K562 (cell line): ENCODE results near the gene ROBO1. TPM values are rescaled to one million over a fixed set of nuclear protein-coding genes. Genes with fewer than 3 reads are reported as not detected.

Experiments
- ATAC-seq: fragments of 200-7000 bp; cut with Tn5 transposase; 3 replicates; pipeline ENCODE4 v1.9.1; 2020; ENCODE audit warnings: moderate library complexity
- BruUV-seq: library from RNA; stranded (reverse); fragments of 400-500 nt; replicated peaks from 2 replicates; lab custom pipeline; 2021; lab: Mats Ljungman, UMichigan
- CTCF ChIA-PET: fragments of 300-600 bp; formaldehyde crosslinking; extraction: SDS; loops from one replicate; lab custom pipeline; 2021; ENCODE audit warnings: low intra/inter-chr PET ratio; lab: Yijun Ruan, JAX
- POLR2A ChIA-PET: fragments of 300-600, 350-650 bp; sonication (Branson Sonifier 250); formaldehyde crosslinking; extraction: SDS; loops from one replicate; lab custom pipeline; 2021; ENCODE audit warnings: antibody characterized with exemption, inconsistent platforms; lab: Yijun Ruan, JAX
- DNase-seq, 4 experiments: peaks; one replicate each; pipeline versions ENCODE4 v3.0.0 to v3.0.0-alpha.2; 2011 to 2018; ENCODE audit warnings: low spot score in 3 of 4, mixed read lengths in 3 of 4; ENCODE audit errors: extremely low read depth in 1 of 4
- FAIRE-seq: peaks from 2 replicates; lab custom pipeline; 2011; peaks lifted over from hg19 to GRCh38; lab: Jason Lieb, UNC
- H2AFZ ChIP-seq: 2 replicates; pipeline ENCODE4 v1.6.0; 2011; ENCODE audit warnings: low read depth, low read length, control low read depth, inconsistent platforms
- H3K27ac ChIP-seq: fragments of 200-600 bp; 3 replicates; pipeline ENCODE4 v1.8.0; 2011; ENCODE audit warnings: low read depth, mild to moderate bottlenecking, control low read depth, inconsistent platforms, low read length, moderate library complexity, mixed read lengths; ENCODE audit errors: extremely low read depth
- H3K27me3 ChIP-seq, 2 experiments: fragments of 300-600 bp in 1 of 2; 2 replicates in 1 of 2; 3 replicates in 1 of 2; pipeline versions ENCODE4 v1.6.0 to v1.8.0; 2011; ENCODE audit warnings: inconsistent platforms in 2 of 2, low read length in 2 of 2, mild to moderate bottlenecking in 1 of 2, mixed read lengths in 1 of 2, moderate library complexity in 1 of 2; ENCODE audit not compliant: control insufficient read depth in 2 of 2, insufficient read depth in 2 of 2
- H3K36me3 ChIP-seq: fragments of 300-600 bp; 3 replicates; pipeline ENCODE4 v1.8.0; 2011; ENCODE audit warnings: mild to moderate bottlenecking, low read length, inconsistent platforms; ENCODE audit not compliant: control insufficient read depth, insufficient read depth
- H3K4me1 ChIP-seq, 2 experiments: fragments of 200-600 bp in 1 of 2; replicated peaks in 1 of 2; 2 replicates in 1 of 2; 3 replicates in 1 of 2; pipeline versions ENCODE4 v1.5.1 to v1.8.0; 2011; ENCODE audit warnings: inconsistent platforms in 2 of 2, low read length in 2 of 2, mild to moderate bottlenecking in 1 of 2, mixed read lengths in 1 of 2, moderate library complexity in 1 of 2; ENCODE audit not compliant: control insufficient read depth in 2 of 2, insufficient read depth in 2 of 2
- H3K4me2 ChIP-seq: 2 replicates; pipeline ENCODE4 v1.6.1; 2011; ENCODE audit warnings: low read length, control low read depth, inconsistent platforms, mixed read lengths; ENCODE audit not compliant: insufficient read depth
- H3K4me3 ChIP-seq: fragments of 200-600 bp; sonication (generic), shearing (Covaris generic); 2 replicates; pipeline ENCODE4 v1.5.1; 2016; ENCODE audit warnings: control low read depth, inconsistent platforms
- H3K79me2 ChIP-seq: fragments of 200-600 bp; 3 replicates; pipeline ENCODE4 v1.8.0; 2011; ENCODE audit warnings: low read length, inconsistent platforms; ENCODE audit not compliant: control insufficient read depth, insufficient read depth
- H3K9ac ChIP-seq, 2 experiments: 2 replicates each; pipeline versions ENCODE4 v1.6.0 to v1.6.1; 2011; ENCODE audit warnings: low read depth in 2 of 2, low read length in 2 of 2, control low read depth in 1 of 2, inconsistent platforms in 1 of 2, mild to moderate bottlenecking in 1 of 2, mixed read lengths in 1 of 2; ENCODE audit not compliant: insufficient read depth in 1 of 2
- H3K9me1 ChIP-seq: one replicate; pipeline ENCODE4 v1.6.0; 2011; ENCODE audit warnings: inconsistent platforms, mild to moderate bottlenecking, low read length, moderate library complexity; ENCODE audit not compliant: control insufficient read depth, insufficient read depth
- H3K9me3 ChIP-seq: replicated peaks from 2 replicates; pipeline ENCODE4 v1.5.1; 2011; ENCODE audit warnings: low read depth, low read length, inconsistent platforms; ENCODE audit not compliant: control insufficient read depth, insufficient read depth
- H4K20me1 ChIP-seq: replicated peaks from 2 replicates; pipeline ENCODE4 v1.6.1; 2011; ENCODE audit warnings: low read length, inconsistent platforms, mixed read lengths; ENCODE audit not compliant: control insufficient read depth, insufficient read depth
- GATAD2B ChIP-seq: fragments of 450-650 bp; IDR thresholded peaks from 2 replicates; pipeline ENCODE4 v1.6.1; 2017; ENCODE audit warnings: mild to moderate bottlenecking, borderline replicate concordance
- MAFG ChIP-seq: fragments of 450-650 bp; conservative IDR thresholded peaks from 2 replicates; pipeline ENCODE4 v1.6.1; 2016; ENCODE audit warnings: missing genetic modification characterization, missing compliant biosample characterization
- MTF1 ChIP-seq: fragments of 250-450 bp; sonication (Bioruptor Pico); IDR thresholded peaks from 2 replicates; pipeline ENCODE4 v1.9.0; 2021; ENCODE audit warnings: moderate library complexity, mild to moderate bottlenecking, inconsistent platforms, borderline replicate concordance
- SOX6 ChIP-seq: fragments of 450-650 bp; IDR thresholded peaks from 2 replicates; pipeline ENCODE4 v1.6.1; 2014; ENCODE audit warnings: mild to moderate bottlenecking
- WHSC1 ChIP-seq: IDR thresholded peaks from one replicate; pipeline ENCODE4 v1.6.1; 2012; ENCODE audit warnings: low read length, control low read depth, inconsistent platforms
- ZNF140 ChIP-seq: fragments of 250-450 bp; sonication (Bioruptor Pico); IDR thresholded peaks from 2 replicates; pipeline ENCODE4 v1.8.0; 2021; ENCODE audit warnings: moderate library complexity, mild to moderate bottlenecking, inconsistent platforms
- in situ Hi-C: fragments of 300-500 bp; cut with MboI; formaldehyde crosslinking; loops from 4 replicates; pipeline ENCODE4 v1.15.0; 2018; ENCODE audit warnings: inconsistent platforms, mixed read lengths
- intact Hi-C: fragments of 100-400 bp; cut with micrococcal nuclease; formaldehyde crosslinking; loops from 2 replicates; pipeline ENCODE4 v1.14.2; 2022
- polyA plus RNA-seq, 8 experiments: library from polyadenylated mRNA; depleted of rRNA in 4 of 8; stranded (reverse) in 5 of 8; unstranded in 3 of 8; fragments of >200 nt; fragmentation: Nextera tagmentation in 2 of 8; fragmentation: Illumina TruSeq in 1 of 8; extraction: Ambion mirVana in 2 of 8; extraction: Trizol in 1 of 8; gene quantifications; 2 replicates each; pipeline versions ENCODE4 v1.2.1 to v1.2.3, GENCODE V29; 2011 to 2014; ENCODE audit warnings: inconsistent platforms in 1 of 8, missing spikeins in 1 of 8
- total RNA-seq, 7 experiments: library from RNA; depleted of rRNA in 6 of 7; stranded (reverse); fragments of >200 nt in 6 of 7; fragmentation: Illumina TruSeq in 2 of 7; extraction: Trizol in 2 of 7; gene quantifications; 2 replicates each; pipeline versions ENCODE4 v1.2.1 to v1.2.3, GENCODE V29; 2011 to 2021; ENCODE audit warnings: low replicate concordance in 1 of 7
- TF ChIP-seq, protein P1 (sequence below), 2 experiments: fragments of 150-350 bp in 1 of 2; IDR thresholded peaks; 2 replicates each; pipeline ENCODE4 v1.6.1; 2012 to 2016; ENCODE audit warnings: low read depth in 2 of 2, low read length in 2 of 2, mild to moderate bottlenecking in 1 of 2, moderate library complexity in 1 of 2
- TF ChIP-seq, protein P2 (sequence below): fragments of 250-450 bp; sonication (Bioruptor Pico); IDR thresholded peaks from 2 replicates; pipeline ENCODE4 v1.8.0; 2021; ENCODE audit warnings: mild to moderate bottlenecking, moderate library complexity
- TF ChIP-seq, protein P3 (sequence below): fragments of 450-650 bp; IDR thresholded peaks from 2 replicates; pipeline ENCODE4 v1.6.1; 2016; ENCODE audit warnings: antibody characterized with exemption
- TF ChIP-seq, protein P4 (sequence below): fragments of 250-450 bp; sonication (Bioruptor Pico); IDR thresholded peaks from 2 replicates; pipeline ENCODE4 v1.5.0; 2021; ENCODE audit warnings: mild to moderate bottlenecking, borderline replicate concordance
- TF ChIP-seq, protein P5 (sequence below): sonication (generic); formaldehyde crosslinking; IDR thresholded peaks from 2 replicates; pipeline ENCODE4 v1.8.1; 2023; ENCODE audit warnings: mild to moderate bottlenecking, missing genetic modification reagents

ROBO1 gene
- total and polyA plus RNA-seq, 9 of the 15 experiments (the other 6 are each of a cell fraction or from before 2014, with no cell fraction given) = 0.01 to 0.53 (median 0.17) TPM; not detected in 5

DNA sequence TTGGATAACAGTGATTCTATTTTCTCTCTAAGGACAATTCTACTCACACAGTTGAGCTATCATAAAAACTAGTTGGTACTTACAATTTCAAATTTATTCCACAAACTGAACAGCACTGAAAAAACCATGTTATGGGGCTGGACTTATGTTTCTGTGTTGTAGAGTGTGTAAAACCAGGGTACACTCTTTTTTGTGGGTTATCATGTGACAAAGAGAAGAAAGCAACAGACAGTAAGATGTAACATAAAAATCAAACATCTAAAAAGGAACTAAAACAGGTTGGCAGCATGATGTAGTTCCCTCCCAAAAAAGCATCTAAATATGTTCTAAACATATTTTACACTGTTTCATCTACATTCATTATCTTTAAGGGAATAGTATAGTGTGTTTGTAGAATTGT is 757.9 kb downstream of the ROBO1 start:
- Histone ChIP-seq H3K9me1 (no peaks in the 10 kb centered on the region), H4K20me1 (no peaks in the 10 kb centered on the region), H3K9ac (no peak overlapping the region), H3K27me3 (no peaks in the 10 kb centered on the region), H3K79me2 (no peaks in the 10 kb centered on the region), H3K9me3 (no peaks in the 10 kb centered on the region), H3K27ac (no peak overlapping the region), H2AFZ (no peak overlapping the region), H3K4me1 (no peaks in the 10 kb centered on the region), H3K36me3 (no peaks in the 10 kb centered on the region), H3K4me3 (no peak overlapping the region), H3K4me2 (no peak overlapping the region)
- DNase-seq = no peak
- in situ Hi-C loops = no loop called here
- ATAC-seq = no peak
- ChIA-PET CTCF (no interaction called here), POLR2A (no interaction called here)
- no TSS peak for BruUV-seq
- intact Hi-C loops = no loop called here
- FAIRE-seq = no peak
- no peak for TF ChIP-seq MTF1
- TF ChIP-seq, protein P1, sequence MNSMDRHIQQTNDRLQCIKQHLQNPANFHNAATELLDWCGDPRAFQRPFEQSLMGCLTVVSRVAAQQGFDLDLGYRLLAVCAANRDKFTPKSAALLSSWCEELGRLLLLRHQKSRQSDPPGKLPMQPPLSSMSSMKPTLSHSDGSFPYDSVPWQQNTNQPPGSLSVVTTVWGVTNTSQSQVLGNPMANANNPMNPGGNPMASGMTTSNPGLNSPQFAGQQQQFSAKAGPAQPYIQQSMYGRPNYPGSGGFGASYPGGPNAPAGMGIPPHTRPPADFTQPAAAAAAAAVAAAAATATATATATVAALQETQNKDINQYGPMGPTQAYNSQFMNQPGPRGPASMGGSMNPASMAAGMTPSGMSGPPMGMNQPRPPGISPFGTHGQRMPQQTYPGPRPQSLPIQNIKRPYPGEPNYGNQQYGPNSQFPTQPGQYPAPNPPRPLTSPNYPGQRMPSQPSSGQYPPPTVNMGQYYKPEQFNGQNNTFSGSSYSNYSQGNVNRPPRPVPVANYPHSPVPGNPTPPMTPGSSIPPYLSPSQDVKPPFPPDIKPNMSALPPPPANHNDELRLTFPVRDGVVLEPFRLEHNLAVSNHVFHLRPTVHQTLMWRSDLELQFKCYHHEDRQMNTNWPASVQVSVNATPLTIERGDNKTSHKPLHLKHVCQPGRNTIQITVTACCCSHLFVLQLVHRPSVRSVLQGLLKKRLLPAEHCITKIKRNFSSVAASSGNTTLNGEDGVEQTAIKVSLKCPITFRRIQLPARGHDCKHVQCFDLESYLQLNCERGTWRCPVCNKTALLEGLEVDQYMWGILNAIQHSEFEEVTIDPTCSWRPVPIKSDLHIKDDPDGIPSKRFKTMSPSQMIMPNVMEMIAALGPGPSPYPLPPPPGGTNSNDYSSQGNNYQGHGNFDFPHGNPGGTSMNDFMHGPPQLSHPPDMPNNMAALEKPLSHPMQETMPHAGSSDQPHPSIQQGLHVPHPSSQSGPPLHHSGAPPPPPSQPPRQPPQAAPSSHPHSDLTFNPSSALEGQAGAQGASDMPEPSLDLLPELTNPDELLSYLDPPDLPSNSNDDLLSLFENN (IDR thresholded peaks at IDR 0.05; ENCODE audit: low read depth in 2 of 2, low read length in 2 of 2) = no peak
- TF ChIP-seq MAFG (tag) = no peak
- no peak for TF ChIP-seq SOX6
- TF ChIP-seq, protein P2, sequence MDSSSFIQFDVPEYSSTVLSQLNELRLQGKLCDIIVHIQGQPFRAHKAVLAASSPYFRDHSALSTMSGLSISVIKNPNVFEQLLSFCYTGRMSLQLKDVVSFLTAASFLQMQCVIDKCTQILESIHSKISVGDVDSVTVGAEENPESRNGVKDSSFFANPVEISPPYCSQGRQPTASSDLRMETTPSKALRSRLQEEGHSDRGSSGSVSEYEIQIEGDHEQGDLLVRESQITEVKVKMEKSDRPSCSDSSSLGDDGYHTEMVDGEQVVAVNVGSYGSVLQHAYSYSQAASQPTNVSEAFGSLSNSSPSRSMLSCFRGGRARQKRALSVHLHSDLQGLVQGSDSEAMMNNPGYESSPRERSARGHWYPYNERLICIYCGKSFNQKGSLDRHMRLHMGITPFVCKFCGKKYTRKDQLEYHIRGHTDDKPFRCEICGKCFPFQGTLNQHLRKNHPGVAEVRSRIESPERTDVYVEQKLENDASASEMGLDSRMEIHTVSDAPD (CRISPR knock-in tag) = no peak
- TF ChIP-seq, protein P3, sequence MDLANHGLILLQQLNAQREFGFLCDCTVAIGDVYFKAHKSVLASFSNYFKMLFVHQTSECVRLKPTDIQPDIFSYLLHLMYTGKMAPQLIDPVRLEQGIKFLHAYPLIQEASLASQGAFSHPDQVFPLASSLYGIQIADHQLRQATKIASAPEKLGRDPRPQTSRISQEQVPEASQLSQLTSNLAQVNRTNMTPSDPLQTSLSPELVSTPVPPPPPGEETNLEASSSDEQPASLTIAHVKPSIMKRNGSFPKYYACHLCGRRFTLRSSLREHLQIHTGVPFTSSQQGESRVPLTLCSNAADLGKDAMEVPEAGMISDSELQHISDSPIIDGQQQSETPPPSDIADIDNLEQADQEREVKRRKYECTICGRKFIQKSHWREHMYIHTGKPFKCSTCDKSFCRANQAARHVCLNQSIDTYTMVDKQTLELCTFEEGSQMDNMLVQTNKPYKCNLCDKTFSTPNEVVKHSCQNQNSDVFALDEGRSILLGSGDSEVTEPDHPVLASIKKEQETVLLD = no peak
- TF ChIP-seq, protein P4, sequence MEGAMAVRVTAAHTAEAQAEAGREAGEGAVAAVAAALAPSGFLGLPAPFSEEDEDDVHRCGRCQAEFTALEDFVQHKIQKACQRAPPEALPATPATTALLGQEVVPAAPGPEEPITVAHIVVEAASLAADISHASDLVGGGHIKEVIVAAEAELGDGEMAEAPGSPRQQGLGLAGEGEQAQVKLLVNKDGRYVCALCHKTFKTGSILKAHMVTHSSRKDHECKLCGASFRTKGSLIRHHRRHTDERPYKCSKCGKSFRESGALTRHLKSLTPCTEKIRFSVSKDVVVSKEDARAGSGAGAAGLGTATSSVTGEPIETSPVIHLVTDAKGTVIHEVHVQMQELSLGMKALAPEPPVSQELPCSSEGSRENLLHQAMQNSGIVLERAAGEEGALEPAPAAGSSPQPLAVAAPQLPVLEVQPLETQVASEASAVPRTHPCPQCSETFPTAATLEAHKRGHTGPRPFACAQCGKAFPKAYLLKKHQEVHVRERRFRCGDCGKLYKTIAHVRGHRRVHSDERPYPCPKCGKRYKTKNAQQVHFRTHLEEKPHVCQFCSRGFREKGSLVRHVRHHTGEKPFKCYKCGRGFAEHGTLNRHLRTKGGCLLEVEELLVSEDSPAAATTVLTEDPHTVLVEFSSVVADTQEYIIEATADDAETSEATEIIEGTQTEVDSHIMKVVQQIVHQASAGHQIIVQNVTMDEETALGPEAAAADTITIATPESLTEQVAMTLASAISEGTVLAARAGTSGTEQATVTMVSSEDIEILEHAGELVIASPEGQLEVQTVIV (CRISPR knock-in tag) = no peak
- no peak for TF ChIP-seq GATAD2B
- TF ChIP-seq, protein P5, sequence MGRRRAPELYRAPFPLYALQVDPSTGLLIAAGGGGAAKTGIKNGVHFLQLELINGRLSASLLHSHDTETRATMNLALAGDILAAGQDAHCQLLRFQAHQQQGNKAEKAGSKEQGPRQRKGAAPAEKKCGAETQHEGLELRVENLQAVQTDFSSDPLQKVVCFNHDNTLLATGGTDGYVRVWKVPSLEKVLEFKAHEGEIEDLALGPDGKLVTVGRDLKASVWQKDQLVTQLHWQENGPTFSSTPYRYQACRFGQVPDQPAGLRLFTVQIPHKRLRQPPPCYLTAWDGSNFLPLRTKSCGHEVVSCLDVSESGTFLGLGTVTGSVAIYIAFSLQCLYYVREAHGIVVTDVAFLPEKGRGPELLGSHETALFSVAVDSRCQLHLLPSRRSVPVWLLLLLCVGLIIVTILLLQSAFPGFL (CRISPR knock-in tag) = no peak
- no peak for TF ChIP-seq WHSC1
- no peak for TF ChIP-seq ZNF140 (CRISPR knock-in tag)
